GM12891 (cell line): ENCODE results near the gene F10.

Source experiments
- POLR2A ChIP-seq: IDR thresholded peaks from 2 replicates; pipeline ENCODE4 v1.6.1; 2011; ENCODE audit warnings: low read depth, low read length, control low read depth
- POLR2AphosphoS5 ChIP-seq: IDR thresholded peaks from 2 replicates; pipeline ENCODE4 v1.6.1; 2011; ENCODE audit warnings: low read depth, low read length, control low read depth
- SPI1 ChIP-seq: IDR thresholded peaks from 2 replicates; pipeline ENCODE4 v1.6.1; 2011; ENCODE audit warnings: low read depth, low read length, control low read depth

DNA sequence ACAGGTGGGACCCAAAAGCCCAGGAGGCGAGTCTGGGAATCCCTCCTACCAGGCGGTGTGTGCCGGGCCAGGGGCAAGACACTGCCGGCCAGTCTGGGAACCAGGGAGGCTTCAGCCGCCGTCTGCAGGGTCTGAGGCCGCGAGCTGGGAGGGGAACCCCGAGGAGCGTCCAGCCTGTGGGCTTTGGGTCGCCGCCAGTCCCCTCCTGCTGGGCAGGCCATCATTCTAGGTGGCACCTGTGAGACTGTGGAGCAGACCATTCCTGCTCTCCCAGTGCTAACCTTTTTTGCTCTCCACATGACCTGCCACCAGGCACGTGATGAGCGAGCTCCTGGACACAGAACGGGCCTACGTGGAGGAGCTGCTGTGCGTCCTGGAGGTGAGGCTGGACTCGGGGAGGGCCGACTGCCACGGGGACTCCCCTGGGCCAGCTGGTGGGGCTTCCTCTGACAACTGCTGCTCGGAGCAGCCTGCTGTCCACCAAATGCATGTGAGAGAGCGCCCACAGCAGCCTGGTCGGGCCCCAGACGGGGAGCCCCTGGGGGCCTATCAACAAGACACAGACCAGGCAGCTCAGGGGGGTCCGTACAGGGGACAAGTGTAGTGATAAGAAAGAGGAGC, 41.6 kb upstream of the F10 start:
- TF ChIP-seq POLR2A (no peak), POLR2AphosphoS5 (no peak), SPI1 (no peak)
